Measurements from ENCODE around the gene ALDOB.

The ALDOB gene

GRCh38 chr9:101435601-101436079, at the start of gene ALDOB:
TSS of gene ALDOB (minus strand) at chr9:101435774. CDS start at chr9:101430887, 4,887 bp downstream.
- in situ Hi-C loops (cut with HindIII; ENCODE audit: low sequenced_read_pairs), result no loop called here

GRCh38 chr9:101484046-101484445, 48.5 kb upstream of the ALDOB start:
- in situ Hi-C loops (cut with HindIII; ENCODE audit: low sequenced_read_pairs), result no loop called here

GRCh38 chr9:101481261-101481660, 45.7 kb upstream of the ALDOB start:
- in situ Hi-C loops (cut with HindIII; ENCODE audit: low sequenced_read_pairs), result no loop called here

GRCh38 chr9:101480386-101480785, 44.8 kb upstream of the ALDOB start:
- in situ Hi-C loops (cut with HindIII; ENCODE audit: low sequenced_read_pairs), result no loop called here

- in situ Hi-C loops (cut with HindIII; ENCODE audit: low sequenced_read_pairs), result no loop called here
These were observed 43.9 kb upstream of the ALDOB start for GRCh38 chr9:101479338-101480030.

GRCh38 chr9:101478906-101479305, 43.3 kb upstream of the ALDOB start:
- in situ Hi-C loops (cut with HindIII; ENCODE audit: low sequenced_read_pairs), result no loop called here

- in situ Hi-C loops (cut with HindIII; ENCODE audit: low sequenced_read_pairs), result no loop called here
These were observed 42.9 kb upstream of the ALDOB start for GRCh38 chr9:101478444-101478843.

DNA sequence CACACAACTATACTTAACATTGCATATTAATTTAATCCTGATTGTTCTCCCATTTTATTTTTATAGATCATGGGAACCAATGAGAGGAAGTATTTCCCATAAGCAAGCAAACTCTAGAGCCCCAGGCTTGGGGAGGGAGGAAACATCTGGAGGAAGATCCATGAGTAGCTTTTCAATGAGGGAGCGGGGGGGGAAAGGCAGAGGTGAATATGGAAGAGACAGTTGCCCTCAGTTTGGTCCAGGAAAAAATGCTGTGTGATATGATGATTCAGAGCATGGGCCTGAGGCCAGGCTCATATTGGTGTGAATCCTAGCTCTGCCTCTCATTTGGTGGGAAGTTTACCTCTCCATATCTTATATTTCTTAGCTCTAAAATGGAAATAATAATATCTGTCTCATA, 42.2 kb upstream of the ALDOB start:
- in situ Hi-C loops (cut with HindIII; ENCODE audit: low sequenced_read_pairs), result no loop called here

GRCh38 chr9:101477214-101477613, 41.6 kb upstream of the ALDOB start:
- in situ Hi-C loops (cut with HindIII; ENCODE audit: low sequenced_read_pairs), result no loop called here

DNA sequence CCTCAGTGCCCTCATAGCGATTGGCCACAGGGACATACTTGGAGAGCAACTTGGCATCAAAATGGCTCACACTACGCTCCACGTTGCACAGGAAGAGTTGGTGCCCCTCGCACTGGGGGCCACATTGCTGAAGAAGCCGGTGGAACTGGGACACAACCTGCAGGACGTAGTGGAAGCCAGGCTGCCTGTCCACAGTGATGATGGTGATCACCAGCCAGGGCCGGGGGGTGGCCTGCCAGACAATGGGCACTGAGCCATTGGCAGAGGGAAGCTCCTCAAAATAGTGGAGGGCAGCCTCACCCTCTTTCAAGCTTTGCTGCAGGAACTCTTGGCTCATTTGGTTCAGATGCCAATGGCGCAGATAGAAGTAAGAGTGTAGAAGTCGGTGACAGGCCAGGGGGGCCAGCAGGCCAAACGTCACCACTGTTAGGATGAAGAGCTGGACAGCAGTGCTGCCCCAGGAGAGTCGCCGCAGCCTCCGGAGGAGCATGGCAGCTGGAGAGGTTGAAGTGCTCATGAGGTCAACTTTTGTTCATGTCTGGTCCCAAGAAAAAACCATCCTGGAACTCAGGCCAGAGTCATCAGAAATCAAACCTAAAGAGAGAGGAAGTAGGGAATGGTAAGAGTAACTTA, 41.1 kb upstream of the ALDOB start:
- in situ Hi-C loops (cut with HindIII; ENCODE audit: low sequenced_read_pairs), result no loop called here

GRCh38 chr9:101472891-101473290, 37.3 kb upstream of the ALDOB start:
- in situ Hi-C loops (cut with HindIII; ENCODE audit: low sequenced_read_pairs), result no loop called here

GRCh38 chr9:101470929-101471328, 35.4 kb upstream of the ALDOB start:
- in situ Hi-C loops (cut with HindIII; ENCODE audit: low sequenced_read_pairs), result no loop called here

DNA sequence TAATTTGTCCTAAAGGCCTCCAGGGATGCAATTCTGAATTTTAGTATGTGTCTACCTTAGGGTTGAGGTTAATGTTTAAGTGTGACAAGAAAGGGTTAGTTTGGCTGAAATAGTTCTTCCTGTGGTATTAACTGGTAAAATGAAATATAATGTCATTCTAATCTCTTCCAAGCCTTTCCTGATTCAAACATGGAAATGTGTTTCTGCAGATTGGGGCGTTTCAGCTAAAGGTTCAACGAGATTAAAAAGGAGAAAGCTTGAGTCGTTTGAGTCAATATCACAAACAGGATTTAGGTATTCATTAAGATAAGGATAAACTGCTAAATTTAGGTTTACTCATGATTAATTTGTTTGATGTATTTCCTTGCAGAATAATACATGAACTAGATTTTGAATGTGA, 34.4 kb upstream of the ALDOB start:
- in situ Hi-C loops (cut with HindIII; ENCODE audit: low sequenced_read_pairs), result no loop called here

DNA sequence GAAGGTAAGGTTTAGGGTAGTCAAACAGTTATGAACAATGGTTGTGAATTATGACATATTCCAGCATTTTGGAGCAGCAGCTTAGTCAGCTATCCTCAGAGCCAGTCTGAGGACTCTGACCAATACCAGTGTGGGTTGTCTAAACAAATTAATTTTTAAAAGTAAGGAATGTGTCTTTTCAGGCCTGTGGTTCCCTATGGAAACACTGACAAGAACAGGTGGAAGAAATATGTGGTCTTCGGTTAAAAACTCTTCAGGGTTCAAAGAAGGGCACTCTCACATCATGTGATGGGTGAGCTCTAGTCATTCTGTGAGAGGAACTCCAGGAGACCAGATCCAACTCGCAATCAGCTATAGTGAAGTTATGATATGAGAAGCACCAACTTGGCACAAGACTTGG, 33.5 kb upstream of the ALDOB start:
- in situ Hi-C loops (cut with HindIII; ENCODE audit: low sequenced_read_pairs), result no loop called here

DNA sequence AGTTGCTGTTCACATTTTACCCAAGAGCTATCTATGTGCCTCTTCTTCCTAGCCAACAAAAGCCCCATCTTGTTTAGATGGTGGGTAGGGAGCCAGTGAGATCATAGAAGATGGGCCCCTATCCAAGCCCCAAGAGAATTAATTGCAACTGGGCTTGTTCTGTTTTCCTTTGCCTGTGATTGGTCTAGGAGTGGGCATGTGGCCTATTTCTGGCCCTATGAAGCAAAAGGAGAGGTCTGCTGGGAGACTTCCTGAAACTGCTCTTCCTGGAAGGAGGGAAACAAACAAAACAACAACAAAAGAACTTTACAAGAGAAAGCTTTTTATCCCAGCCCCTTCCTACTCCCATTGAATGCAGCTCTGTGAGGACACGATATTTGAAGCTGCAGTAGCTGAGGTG, 32.5 kb upstream of the ALDOB start:
- in situ Hi-C loops (cut with HindIII; ENCODE audit: low sequenced_read_pairs), result no loop called here

- in situ Hi-C loops (cut with HindIII; ENCODE audit: low sequenced_read_pairs), result no loop called here
These were observed 32.1 kb upstream of the ALDOB start for GRCh38 chr9:101467690-101468089.

DNA sequence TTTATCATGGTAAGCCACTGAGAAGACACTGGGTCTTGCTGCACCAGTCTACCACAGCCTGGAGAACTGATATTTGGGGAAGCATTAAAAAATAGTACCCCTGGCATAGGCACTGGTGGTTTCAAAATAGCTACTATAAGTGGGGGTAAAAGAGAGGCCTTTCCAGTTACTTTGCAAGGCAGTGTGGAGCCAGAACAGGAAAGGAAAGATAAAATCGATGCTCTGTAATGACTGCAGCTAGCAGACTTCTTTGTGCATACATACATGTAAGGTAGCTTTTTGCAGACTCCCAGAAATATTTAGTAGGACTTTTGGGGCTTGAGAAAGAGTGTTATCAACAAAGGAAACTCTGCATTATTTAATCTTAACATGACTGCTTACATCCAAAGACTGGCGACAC, 31.3 kb upstream of the ALDOB start:
- in situ Hi-C loops (cut with HindIII; ENCODE audit: low sequenced_read_pairs), result no loop called here

- in situ Hi-C loops (cut with HindIII; ENCODE audit: low sequenced_read_pairs), result no loop called here
These were observed 29.8 kb upstream of the ALDOB start for GRCh38 chr9:101465326-101465915.

GRCh38 chr9:101463397-101463796, 27.8 kb upstream of the ALDOB start:
- in situ Hi-C loops (cut with HindIII; ENCODE audit: low sequenced_read_pairs), result no loop called here

- in situ Hi-C loops (cut with HindIII; ENCODE audit: low sequenced_read_pairs), result no loop called here
These were observed 27.0 kb upstream of the ALDOB start for GRCh38 chr9:101462558-101462957.

DNA sequence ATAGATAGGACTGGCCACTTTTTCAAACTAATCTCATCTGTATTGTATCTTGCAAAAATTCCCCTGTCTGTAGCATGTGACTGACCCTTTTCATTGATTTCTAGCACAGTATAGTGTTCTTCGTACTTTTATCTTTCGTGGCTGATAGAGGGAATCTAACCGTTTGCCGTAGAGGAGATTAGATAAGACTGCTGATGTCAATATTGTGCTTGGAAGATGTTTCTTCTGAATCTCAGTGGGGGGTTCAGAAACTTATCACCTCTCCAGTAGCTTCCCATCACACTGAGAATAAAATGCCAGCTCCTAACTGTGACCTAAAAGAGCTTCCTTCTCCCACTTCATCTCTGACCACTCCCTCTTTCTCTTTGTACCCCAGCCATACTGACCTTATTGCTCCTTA, 25.4 kb upstream of the ALDOB start:
- in situ Hi-C loops (cut with HindIII; ENCODE audit: low sequenced_read_pairs), result no loop called here

DNA sequence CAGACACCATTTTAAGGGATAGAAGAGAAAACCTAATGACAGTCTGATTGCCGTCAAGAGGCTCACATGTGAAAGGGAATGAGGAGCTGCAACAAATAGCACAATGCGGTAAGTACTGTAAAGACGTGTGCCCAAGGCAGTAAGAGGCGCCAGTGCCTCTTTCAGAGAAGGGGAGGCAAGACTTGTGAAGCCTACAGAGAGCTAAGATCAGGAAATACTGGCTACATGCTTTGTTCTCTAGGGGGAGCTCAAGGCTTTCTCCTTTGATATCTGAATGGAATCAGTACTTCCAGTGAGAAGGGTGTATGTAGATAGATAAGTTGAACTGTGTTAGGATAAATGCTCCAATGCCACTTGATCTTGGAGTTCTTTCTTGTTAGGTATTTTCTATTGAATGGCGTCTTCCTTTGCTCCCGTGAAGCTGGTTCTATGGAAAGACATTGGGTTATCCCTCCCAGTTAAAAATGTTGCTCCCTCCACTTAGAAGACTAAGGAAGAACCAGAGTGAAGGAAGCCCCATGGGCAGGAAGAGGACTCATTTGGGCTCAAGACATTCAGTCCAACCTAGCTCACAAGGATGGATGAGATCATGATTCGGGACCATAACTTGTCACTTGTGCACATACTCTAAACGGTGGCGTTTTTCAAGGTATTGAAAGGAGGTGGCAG, 23.5 kb upstream of the ALDOB start:
- in situ Hi-C loops (cut with HindIII; ENCODE audit: low sequenced_read_pairs), result no loop called here
